AML-193 (cell line): ENCODE data around the gene ABCB6.

Experiments
- DNase-seq, 2 experiments: peaks; one replicate each; lab custom pipeline; 2025; lab: John Stamatoyannopoulos, UW

ABCB6 gene

GRCh38 chr2:219168932-219169331 lies 49.8 kb downstream of the ABCB6 start:
- DNase-seq: no peak

GRCh38 chr2:219168526-219168925 lies 50.2 kb downstream of the ABCB6 start:
- DNase-seq: no peak

GRCh38 chr2:219167997-219168396 lies 50.8 kb downstream of the ABCB6 start:
- DNase-seq: no peak

GRCh38 chr2:219165058-219165911 lies 53.5 kb downstream of the ABCB6 start:
- DNase-seq: no peak

- DNase-seq: no peak
These were observed 55.6 kb downstream of the ABCB6 start for GRCh38 chr2:219163156-219163555.

GRCh38 chr2:219161097-219161496 lies 57.7 kb downstream of the ABCB6 start:
- no peak for DNase-seq

- peak; percentile 78 to 89 for DNase-seq
These were observed 58.4 kb downstream of the ABCB6 start, which contains the start of gene NHEJ1 for GRCh38 chr2:219160186-219161017. NHEJ1 (minus strand) TSS chr2:219160815; CDS start chr2:219158362, 2,453 bp downstream.
